ENCODE measurements around the gene EHBP1.

The EHBP1 gene

GRCh38 chr2:63049211-63049969, 343.9 kb downstream of the EHBP1 start:
- ChIA-PET POLR2A (no interaction called here), CTCF (interaction anchor here (0.7 kb wide), 1 partner anchor 111 kb away, joined by 3 read pairs; no protein-coding TSS in a partner anchor)
- peak overlapping the region; percentile 99 for H3K27ac ChIP-seq (ENCODE audit: extremely low read depth, low read depth, low read length)
- H3K4me1 ChIP-seq (ENCODE audit: control insufficient read depth, insufficient read depth, low read length), result peaks cover 2% of the 10 kb centered on the region; the same call in 1 of the 2 replicates
- peak overlapping the region; percentile 46 for H3K4me3 ChIP-seq (ENCODE audit: low read depth, low read length)
- H3K36me3 ChIP-seq (ENCODE audit: control insufficient read depth in 2 of 2, insufficient read depth in 1 of 2, low read length in 2 of 2), result peaks cover 0 to 21% of the 10 kb centered on the region in 2 experiments; a peak in 1 of 3 replicates
- no peaks in the 10 kb centered on the region for H3K9me3 ChIP-seq (ENCODE audit: control insufficient read depth, insufficient read depth, low read depth, low read length)
- TF ChIP-seq ZNF354C (tag by site-specific recombination; IDR thresholded peaks at IDR 0.05; ENCODE audit: borderline replicate concordance, low read depth) (no peak), ZNF18 (tag by site-specific recombination; IDR thresholded peaks at IDR 0.05) (no peak), PRDM6 (tag by site-specific recombination; IDR thresholded peaks at IDR 0.05) (no peak), ZNF692 (tag by site-specific recombination; IDR thresholded peaks at IDR 0.05) (no peak), WT1 (tag by site-specific recombination; IDR thresholded peaks at IDR 0.05) (no peak), GLIS1 (tag by site-specific recombination; IDR thresholded peaks at IDR 0.05) (no peak), ZNF544 (tag by site-specific recombination; IDR thresholded peaks at IDR 0.05) (no peak), ZNF449 (tag by site-specific recombination; IDR thresholded peaks at IDR 0.05) (no peak), ZNF341 (tag by site-specific recombination; IDR thresholded peaks at IDR 0.05; ENCODE audit: low read depth) (no peak), KLF17 (tag by site-specific recombination; IDR thresholded peaks at IDR 0.05) (no peak), GLIS2 (tag by site-specific recombination; IDR thresholded peaks at IDR 0.05) (no peak), ZNF510 (tag by site-specific recombination; IDR thresholded peaks at IDR 0.05; ENCODE audit: insufficient replicate concordance) (no peak), ZNF391 (tag by site-specific recombination; IDR thresholded peaks at IDR 0.05; ENCODE audit: borderline replicate concordance, low read depth) (no peak), ZNF280D (tag by site-specific recombination; IDR thresholded peaks at IDR 0.05) (no peak), ZBTB6 (tag by site-specific recombination; IDR thresholded peaks at IDR 0.05) (no peak), ZNF398 (tag by site-specific recombination; IDR thresholded peaks at IDR 0.05) (peak; percentile 38), CTCF (tag by site-specific recombination; IDR thresholded peaks at IDR 0.05) (no peak), ZNF335 (tag by site-specific recombination; conservative IDR thresholded peaks at IDR 0.05) (peak; percentile 71), HOXD13 (CRISPR knock-in tag; IDR thresholded peaks at IDR 0.05; ENCODE audit: borderline replicate concordance) (no peak)
